ENCODE measurements around the gene CDC27. TPM values are rescaled to one million over a fixed set of nuclear protein-coding genes. Genes with fewer than 3 reads are reported as not detected.

The CDC27 gene
- total and polyA plus RNA-seq, 2 donors (not counting 3 experiments of a cell fraction or from before 2014, with no cell fraction given), result 76.1 to 172 TPM

DNA sequence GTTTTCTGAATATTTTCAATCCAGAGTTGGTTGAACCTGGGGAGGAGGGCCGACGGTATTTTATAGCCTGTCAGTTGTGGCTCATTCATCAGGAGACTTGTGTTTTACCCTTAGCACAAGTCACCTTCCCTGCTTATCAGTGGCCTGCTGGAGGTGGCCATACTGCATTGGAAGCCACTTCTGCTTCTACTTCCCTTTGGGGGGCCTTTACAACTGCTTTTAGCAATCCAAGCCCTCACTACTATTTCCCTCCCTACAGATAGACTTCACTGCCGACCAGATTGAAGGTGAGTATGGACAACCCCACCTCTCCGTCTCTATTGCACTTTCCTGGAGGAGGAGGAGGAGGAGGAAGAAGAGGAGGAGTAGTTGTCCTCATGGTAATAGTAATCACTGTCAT is 24.4 kb upstream of the CDC27 start:
- dilution Hi-C loops (cut with MboI; ENCODE audit: extremely low pct_ligation_motif_present, low sequenced_read_pairs), result no loop called here
- H2AFZ ChIP-seq (ENCODE audit: low read depth, low read length), result no peak overlapping the region
- H3K9me3 ChIP-seq (replicated peaks; ENCODE audit: control insufficient read depth, insufficient read depth, low read length), result no peaks in the 10 kb centered on the region
- no peak overlapping the region for H3K4me3 ChIP-seq (replicated peaks in 1 of 3; ENCODE audit: insufficient read depth in 1 of 3, low read depth in 1 of 3, low read length in 3 of 3)
- intact Hi-C loops (cut with micrococcal nuclease), result no loop called here
- TF ChIP-seq FOS (IDR thresholded peaks at IDR 0.05; ENCODE audit: borderline replicate concordance, insufficient read depth, low read length) (no peak), EZH2 (IDR thresholded peaks at IDR 0.05; ENCODE audit: borderline replicate concordance, low read depth, low read length, severe bottlenecking) (no peak), POLR2AphosphoS5 (IDR thresholded peaks at IDR 0.05; ENCODE audit: insufficient read depth, low read depth, low read length) (no peak), POLR2A (IDR thresholded peaks at IDR 0.05; ENCODE audit: low read depth, low read length) (no peak), MYC (IDR thresholded peaks at IDR 0.05; ENCODE audit: low read depth, low read length) (no peak), GATA2 (IDR thresholded peaks at IDR 0.05; ENCODE audit: insufficient read depth, insufficient read length, low read depth, low read length) (no peak), JUN (IDR thresholded peaks at IDR 0.05; ENCODE audit: borderline replicate concordance, insufficient read depth, insufficient read length, low read depth) (no peak)
- TF ChIP-seq, protein P1, sequence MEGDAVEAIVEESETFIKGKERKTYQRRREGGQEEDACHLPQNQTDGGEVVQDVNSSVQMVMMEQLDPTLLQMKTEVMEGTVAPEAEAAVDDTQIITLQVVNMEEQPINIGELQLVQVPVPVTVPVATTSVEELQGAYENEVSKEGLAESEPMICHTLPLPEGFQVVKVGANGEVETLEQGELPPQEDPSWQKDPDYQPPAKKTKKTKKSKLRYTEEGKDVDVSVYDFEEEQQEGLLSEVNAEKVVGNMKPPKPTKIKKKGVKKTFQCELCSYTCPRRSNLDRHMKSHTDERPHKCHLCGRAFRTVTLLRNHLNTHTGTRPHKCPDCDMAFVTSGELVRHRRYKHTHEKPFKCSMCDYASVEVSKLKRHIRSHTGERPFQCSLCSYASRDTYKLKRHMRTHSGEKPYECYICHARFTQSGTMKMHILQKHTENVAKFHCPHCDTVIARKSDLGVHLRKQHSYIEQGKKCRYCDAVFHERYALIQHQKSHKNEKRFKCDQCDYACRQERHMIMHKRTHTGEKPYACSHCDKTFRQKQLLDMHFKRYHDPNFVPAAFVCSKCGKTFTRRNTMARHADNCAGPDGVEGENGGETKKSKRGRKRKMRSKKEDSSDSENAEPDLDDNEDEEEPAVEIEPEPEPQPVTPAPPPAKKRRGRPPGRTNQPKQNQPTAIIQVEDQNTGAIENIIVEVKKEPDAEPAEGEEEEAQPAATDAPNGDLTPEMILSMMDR (IDR thresholded peaks at IDR 0.05; ENCODE audit: extremely low read depth in 1 of 2, insufficient read depth in 1 of 2, low read depth in 1 of 2, low read length in 2 of 2), result no peak
- TF ChIP-seq, protein P2, sequence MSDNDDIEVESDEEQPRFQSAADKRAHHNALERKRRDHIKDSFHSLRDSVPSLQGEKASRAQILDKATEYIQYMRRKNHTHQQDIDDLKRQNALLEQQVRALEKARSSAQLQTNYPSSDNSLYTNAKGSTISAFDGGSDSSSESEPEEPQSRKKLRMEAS (IDR thresholded peaks at IDR 0.05; ENCODE audit: insufficient read depth, insufficient read length), result no peak
- H3K9me1 ChIP-seq (replicated peaks; ENCODE audit: control insufficient read depth, extremely low read depth, insufficient read depth, low read length), result no peaks in the 10 kb centered on the region
- no peaks in the 10 kb centered on the region for H3K79me2 ChIP-seq (ENCODE audit: control insufficient read depth, insufficient read depth, low read length)
- H3K4me2 ChIP-seq (ENCODE audit: insufficient read depth, low read length), result no peak overlapping the region
- no peak overlapping the region for H3K9ac ChIP-seq (replicated peaks; ENCODE audit: extremely low read depth, insufficient read depth, low read length)
- no peaks in the 10 kb centered on the region for H4K20me1 ChIP-seq (replicated peaks; ENCODE audit: control insufficient read depth, extremely low read depth, insufficient read depth, low read length)
- no peak overlapping the region for H3K27ac ChIP-seq (ENCODE audit: insufficient read depth, low read depth, low read length)
- CTCF ChIA-PET, result no interaction called here
- BruUV-seq (replicated peaks), result no TSS peak
- no peaks in the 10 kb centered on the region for H3K4me1 ChIP-seq (ENCODE audit: control insufficient read depth, extremely low read depth, insufficient read depth, low read length)
- FAIRE-seq, result no peak
- H3K27me3 ChIP-seq (ENCODE audit: control insufficient read depth in 2 of 2, insufficient read depth in 2 of 2, low read length in 2 of 2), result no peaks in the 10 kb centered on the region
- H3K36me3 ChIP-seq (ENCODE audit: control insufficient read depth in 2 of 2, extremely low read depth in 1 of 2, insufficient read depth in 2 of 2, low read length in 2 of 2), result no peaks in the 10 kb centered on the region
- POLR2A ChIA-PET, result no interaction called here
- no peak for DNase-seq (ENCODE audit: low read depth, low spot score)
